ENCODE measurements around the gene C22orf39.

The C22orf39 gene

DNA sequence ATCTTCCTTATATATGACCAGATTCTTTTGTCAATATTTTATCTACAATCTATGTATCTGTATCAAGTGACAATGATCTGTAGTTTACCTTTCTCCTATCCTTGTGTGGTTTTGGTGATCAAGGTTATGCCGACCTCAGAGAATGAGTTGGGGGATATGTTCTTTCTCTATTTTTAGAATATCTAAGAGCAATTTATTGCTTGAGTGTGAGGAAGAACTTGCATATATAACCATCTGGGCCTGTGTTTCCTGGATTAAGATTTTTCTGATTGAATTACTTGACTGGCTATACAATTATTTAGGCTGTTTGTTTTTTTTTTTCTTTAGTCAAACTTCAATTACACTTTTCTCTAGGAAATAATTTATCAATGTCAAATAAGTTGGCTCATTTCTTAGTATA, 14.0 kb upstream of the C22orf39 start:
- TF ChIP-seq SUZ12 (IDR thresholded peaks at IDR 0.05; ENCODE audit: extremely low read depth, insufficient read depth, insufficient read length) = no peak
- no peak for TF ChIP-seq YY1 (IDR thresholded peaks at IDR 0.05; ENCODE audit: insufficient read depth, insufficient read length)
- TF ChIP-seq ZNF274 (IDR thresholded peaks at IDR 0.05; ENCODE audit: low read depth, low read length) = no peak
- H3K9me3 ChIP-seq (ENCODE audit: insufficient read depth, low read length) = no peaks in the 10 kb centered on the region
- H3K4me3 ChIP-seq (ENCODE audit: insufficient read length, low read depth) = no peak overlapping the region
- no peaks in the 10 kb centered on the region for H3K27me3 ChIP-seq (ENCODE audit: insufficient read depth, insufficient read length)
- no peak overlapping the region for H3K9ac ChIP-seq (ENCODE audit: insufficient read length, low read depth)
- H3K36me3 ChIP-seq (ENCODE audit: insufficient read depth, insufficient read length, low read length) = peaks cover 68% of the 10 kb centered on the region
- DNase-seq (ENCODE audit: low read depth, low spot score) = no peak
- H3K4me1 ChIP-seq (ENCODE audit: insufficient read depth, insufficient read length) = no peaks in the 10 kb centered on the region

DNA sequence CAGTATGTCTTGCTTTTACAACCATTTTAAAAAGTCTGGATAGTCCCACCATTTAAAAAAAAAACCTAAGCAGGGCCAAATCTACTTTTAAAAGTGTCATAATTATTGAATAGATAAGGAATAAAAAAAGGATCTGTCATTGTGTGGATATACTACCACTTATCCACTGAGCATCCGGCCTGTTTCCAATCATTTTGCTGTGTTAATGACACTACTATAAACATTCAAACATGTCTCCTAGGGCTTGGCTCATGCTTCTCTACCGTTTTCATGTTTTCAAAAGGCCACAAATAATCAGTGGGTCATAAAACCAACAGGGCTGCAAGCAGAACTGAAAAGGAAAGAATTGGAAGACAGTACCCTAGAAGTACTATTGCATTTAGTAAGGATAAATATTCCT, 12.5 kb upstream of the C22orf39 start:
- H3K36me3 ChIP-seq (ENCODE audit: insufficient read depth, insufficient read length, low read length) = peaks cover 69% of the 10 kb centered on the region
- H3K9ac ChIP-seq (ENCODE audit: insufficient read length, low read depth) = no peak overlapping the region
- H3K4me1 ChIP-seq (ENCODE audit: insufficient read depth, insufficient read length) = no peaks in the 10 kb centered on the region
- H3K27me3 ChIP-seq (ENCODE audit: insufficient read depth, insufficient read length) = no peaks in the 10 kb centered on the region
- no peak for DNase-seq (ENCODE audit: low read depth, low spot score)
- no peaks in the 10 kb centered on the region for H3K9me3 ChIP-seq (ENCODE audit: insufficient read depth, low read length)
- TF ChIP-seq SUZ12 (IDR thresholded peaks at IDR 0.05; ENCODE audit: extremely low read depth, insufficient read depth, insufficient read length) (no peak), YY1 (IDR thresholded peaks at IDR 0.05; ENCODE audit: insufficient read depth, insufficient read length) (no peak), ZNF274 (IDR thresholded peaks at IDR 0.05; ENCODE audit: low read depth, low read length) (no peak)
- H3K4me3 ChIP-seq (ENCODE audit: insufficient read length, low read depth) = no peak overlapping the region

DNA sequence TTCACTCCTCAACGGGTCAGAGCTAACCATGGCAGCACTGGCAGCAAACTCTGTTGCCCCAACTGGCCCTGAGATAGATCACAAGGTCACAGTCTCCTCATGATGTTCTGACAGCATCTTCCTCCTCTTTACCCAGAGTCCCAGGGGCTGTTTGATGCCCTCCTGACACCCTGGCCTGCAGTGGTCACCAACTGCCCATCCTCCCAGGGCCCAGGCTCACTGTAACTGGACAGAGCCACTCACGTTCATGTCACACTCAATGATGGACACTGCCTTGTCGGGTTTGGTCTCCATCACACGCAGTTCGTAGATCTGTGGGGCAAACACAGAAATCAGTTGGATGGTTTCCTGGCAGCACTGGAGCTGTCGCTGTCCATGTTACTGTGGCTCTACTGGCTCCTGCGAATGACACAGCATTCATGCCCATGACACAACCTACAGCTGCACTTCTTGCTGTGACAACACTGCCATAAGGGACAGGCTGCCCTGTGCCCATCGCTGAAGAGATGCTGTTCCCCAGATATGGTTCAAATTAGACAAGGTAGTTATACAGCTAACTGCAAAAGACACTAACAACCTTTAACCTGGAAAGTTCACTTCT, 10.4 kb upstream of the C22orf39 start:
- DNase-seq (ENCODE audit: low read depth, low spot score) = no peak
- H3K4me1 ChIP-seq (ENCODE audit: insufficient read depth, insufficient read length) = no peaks in the 10 kb centered on the region
- peaks cover 72% of the 10 kb centered on the region for H3K36me3 ChIP-seq (ENCODE audit: insufficient read depth, insufficient read length, low read length)
- no peak overlapping the region for H3K4me3 ChIP-seq (ENCODE audit: insufficient read length, low read depth)
- H3K9ac ChIP-seq (ENCODE audit: insufficient read length, low read depth) = no peak overlapping the region
- H3K27me3 ChIP-seq (ENCODE audit: insufficient read depth, insufficient read length) = no peaks in the 10 kb centered on the region
- no peak for TF ChIP-seq YY1 (IDR thresholded peaks at IDR 0.05; ENCODE audit: insufficient read depth, insufficient read length)
- TF ChIP-seq ZNF274 (IDR thresholded peaks at IDR 0.05; ENCODE audit: low read depth, low read length) = no peak
- TF ChIP-seq SUZ12 (IDR thresholded peaks at IDR 0.05; ENCODE audit: extremely low read depth, insufficient read depth, insufficient read length) = no peak
- H3K9me3 ChIP-seq (ENCODE audit: insufficient read depth, low read length) = no peaks in the 10 kb centered on the region

DNA sequence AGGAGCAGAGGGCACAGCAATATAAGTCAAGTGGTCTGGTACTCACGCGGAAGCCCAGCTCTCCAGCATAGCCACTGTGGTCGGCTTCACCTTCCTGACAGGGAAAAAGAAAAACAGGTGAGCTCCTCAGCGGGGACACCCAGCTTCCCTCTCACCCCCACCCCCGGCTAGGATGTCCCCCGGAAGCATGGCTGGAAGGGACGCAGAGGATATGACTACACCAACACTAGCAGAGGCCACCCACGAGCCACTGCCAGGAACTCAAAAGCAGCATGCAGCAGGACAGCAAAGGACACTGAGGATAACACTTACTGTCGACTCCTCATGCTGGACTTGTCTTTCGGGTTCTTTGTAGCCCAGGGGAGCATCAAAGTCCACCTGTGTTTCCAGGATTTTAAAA, 9.0 kb upstream of the C22orf39 start:
- Histone ChIP-seq H3K9me3 (ENCODE audit: insufficient read depth, low read length) (no peaks in the 10 kb centered on the region), H3K9ac (ENCODE audit: insufficient read length, low read depth) (no peak overlapping the region), H3K27me3 (ENCODE audit: insufficient read depth, insufficient read length) (no peaks in the 10 kb centered on the region), H3K36me3 (ENCODE audit: insufficient read depth, insufficient read length, low read length) (peaks cover 74% of the 10 kb centered on the region), H3K4me3 (ENCODE audit: insufficient read length, low read depth) (no peak overlapping the region), H3K4me1 (ENCODE audit: insufficient read depth, insufficient read length) (no peaks in the 10 kb centered on the region)
- TF ChIP-seq YY1 (IDR thresholded peaks at IDR 0.05; ENCODE audit: insufficient read depth, insufficient read length) = no peak
- TF ChIP-seq SUZ12 (IDR thresholded peaks at IDR 0.05; ENCODE audit: extremely low read depth, insufficient read depth, insufficient read length) = no peak
- no peak for TF ChIP-seq ZNF274 (IDR thresholded peaks at IDR 0.05; ENCODE audit: low read depth, low read length)
- no peak for DNase-seq (ENCODE audit: low read depth, low spot score)

DNA sequence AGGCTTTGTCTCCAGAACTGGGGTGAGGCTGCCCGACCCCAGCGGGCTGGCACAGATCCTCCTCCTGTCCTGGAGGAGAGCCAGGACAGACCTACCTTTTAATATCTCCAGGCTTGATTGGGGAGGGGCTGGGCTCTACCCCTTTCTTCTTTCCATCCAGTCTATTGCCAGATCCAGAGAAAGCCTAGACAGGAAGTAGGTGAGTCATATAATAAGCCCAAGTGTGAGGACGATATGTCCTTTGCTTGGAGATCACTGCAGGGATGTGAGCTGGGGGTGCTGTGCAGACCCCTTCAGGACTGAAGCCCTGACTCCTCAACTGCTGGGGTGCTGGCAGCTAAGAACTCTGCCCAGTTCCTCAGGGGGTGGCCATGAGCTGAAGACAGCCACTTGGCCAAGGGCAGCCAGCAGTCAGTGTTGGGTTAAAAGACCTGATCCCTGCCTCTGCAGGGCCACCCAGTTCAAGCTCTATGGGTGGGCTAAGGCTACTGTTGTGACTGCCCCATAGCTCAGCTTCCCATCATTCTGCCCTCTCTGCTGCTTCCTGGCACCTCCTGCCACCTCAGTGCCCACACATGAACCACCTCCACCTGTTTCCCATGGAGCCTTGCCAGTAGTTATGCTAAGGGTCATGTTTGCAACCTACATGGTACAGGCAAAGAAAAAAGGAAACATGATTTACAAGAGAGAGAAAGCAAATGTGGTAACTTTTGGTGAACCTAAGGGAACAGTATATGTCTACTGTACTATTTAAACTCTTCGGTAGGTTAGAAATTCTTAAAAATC, 8.3 kb upstream of the C22orf39 start:
- DNase-seq (ENCODE audit: low read depth, low spot score) = no peak
- H3K9ac ChIP-seq (ENCODE audit: insufficient read length, low read depth) = no peak overlapping the region
- H3K9me3 ChIP-seq (ENCODE audit: insufficient read depth, low read length) = no peaks in the 10 kb centered on the region
- H3K27me3 ChIP-seq (ENCODE audit: insufficient read depth, insufficient read length) = no peaks in the 10 kb centered on the region
- no peak overlapping the region for H3K4me3 ChIP-seq (ENCODE audit: insufficient read length, low read depth)
- peaks cover 75% of the 10 kb centered on the region for H3K36me3 ChIP-seq (ENCODE audit: insufficient read depth, insufficient read length, low read length)
- H3K4me1 ChIP-seq (ENCODE audit: insufficient read depth, insufficient read length) = no peaks in the 10 kb centered on the region
- TF ChIP-seq SUZ12 (IDR thresholded peaks at IDR 0.05; ENCODE audit: extremely low read depth, insufficient read depth, insufficient read length) (no peak), ZNF274 (IDR thresholded peaks at IDR 0.05; ENCODE audit: low read depth, low read length) (no peak), YY1 (IDR thresholded peaks at IDR 0.05; ENCODE audit: insufficient read depth, insufficient read length) (no peak)

DNA sequence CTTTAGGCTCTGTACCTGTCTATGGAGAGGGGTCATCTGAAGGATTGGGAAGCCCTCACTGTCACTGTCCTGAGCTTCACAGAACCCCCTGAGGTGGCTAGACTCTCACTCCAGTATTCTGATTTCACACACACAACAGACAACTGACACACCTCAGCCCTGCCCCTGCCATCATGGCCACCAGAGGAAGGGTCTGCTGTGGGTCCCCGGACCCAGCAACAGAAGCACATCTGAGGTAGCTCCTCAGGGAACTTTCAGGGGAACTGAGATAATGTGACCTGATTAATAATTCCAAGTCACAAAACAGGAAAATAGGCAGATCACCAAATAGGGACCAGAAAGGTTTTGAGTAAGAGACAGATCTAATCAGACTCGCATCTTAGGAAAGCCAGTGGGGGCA, 7.5 kb upstream of the C22orf39 start:
- no peak overlapping the region for H3K4me3 ChIP-seq (ENCODE audit: insufficient read length, low read depth)
- H3K9ac ChIP-seq (ENCODE audit: insufficient read length, low read depth) = no peak overlapping the region
- DNase-seq (ENCODE audit: low read depth, low spot score) = no peak
- no peaks in the 10 kb centered on the region for H3K27me3 ChIP-seq (ENCODE audit: insufficient read depth, insufficient read length)
- no peaks in the 10 kb centered on the region for H3K9me3 ChIP-seq (ENCODE audit: insufficient read depth, low read length)
- TF ChIP-seq SUZ12 (IDR thresholded peaks at IDR 0.05; ENCODE audit: extremely low read depth, insufficient read depth, insufficient read length) = no peak
- no peak for TF ChIP-seq ZNF274 (IDR thresholded peaks at IDR 0.05; ENCODE audit: low read depth, low read length)
- no peak for TF ChIP-seq YY1 (IDR thresholded peaks at IDR 0.05; ENCODE audit: insufficient read depth, insufficient read length)
- peaks cover 77% of the 10 kb centered on the region for H3K36me3 ChIP-seq (ENCODE audit: insufficient read depth, insufficient read length, low read length)
- H3K4me1 ChIP-seq (ENCODE audit: insufficient read depth, insufficient read length) = no peaks in the 10 kb centered on the region

DNA sequence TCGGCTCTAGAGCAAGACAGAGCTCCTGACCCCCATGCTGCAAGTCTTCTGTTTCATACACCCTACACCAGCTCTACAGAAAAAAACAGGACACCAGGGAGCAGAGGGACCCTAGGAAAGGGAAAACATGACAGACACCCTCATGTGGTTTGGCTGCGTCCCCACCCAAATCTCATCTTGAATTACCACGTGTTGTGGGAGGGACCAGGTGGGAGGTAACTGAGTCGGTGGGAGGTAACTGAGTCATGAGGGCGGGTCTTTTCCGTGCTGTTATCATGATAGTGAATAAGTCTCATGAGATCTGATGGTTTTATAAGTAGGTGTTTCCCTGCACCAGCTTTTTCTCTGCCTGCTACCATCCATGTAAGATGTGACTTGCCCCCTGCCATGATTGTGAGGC, 6.6 kb upstream of the C22orf39 start:
- H3K36me3 ChIP-seq (ENCODE audit: insufficient read depth, insufficient read length, low read length) = peaks cover 82% of the 10 kb centered on the region
- no peaks in the 10 kb centered on the region for H3K27me3 ChIP-seq (ENCODE audit: insufficient read depth, insufficient read length)
- no peak for DNase-seq (ENCODE audit: low read depth, low spot score)
- H3K4me1 ChIP-seq (ENCODE audit: insufficient read depth, insufficient read length) = peaks cover 1% of the 10 kb centered on the region
- no peaks in the 10 kb centered on the region for H3K9me3 ChIP-seq (ENCODE audit: insufficient read depth, low read length)
- no peak overlapping the region for H3K4me3 ChIP-seq (ENCODE audit: insufficient read length, low read depth)
- H3K9ac ChIP-seq (ENCODE audit: insufficient read length, low read depth) = no peak overlapping the region
- TF ChIP-seq YY1 (IDR thresholded peaks at IDR 0.05; ENCODE audit: insufficient read depth, insufficient read length) (no peak), SUZ12 (IDR thresholded peaks at IDR 0.05; ENCODE audit: extremely low read depth, insufficient read depth, insufficient read length) (no peak), ZNF274 (IDR thresholded peaks at IDR 0.05; ENCODE audit: low read depth, low read length) (no peak)

Measured in NT2/D1 (cell line).